IPS-20b (cell line): ENCODE results near the gene SRRM1.
"Not testable (repeated sequence)": the region's sequence is repeated elsewhere in the genome, so short reads cannot be mapped to it uniquely, and the experiment has no call there.

Experiments used
- H3K27ac ChIP-seq: one replicate; pipeline ENCODE4 v1.5.1; 2013; ENCODE audit warnings: low read length
- H3K27me3 ChIP-seq: 2 replicates; pipeline ENCODE4 v1.6.1; 2013; ENCODE audit warnings: mild to moderate bottlenecking, low read length, inconsistent platforms; ENCODE audit not compliant: insufficient read depth
- H3K36me3 ChIP-seq: 2 replicates; pipeline ENCODE4 v1.6.1; 2013; ENCODE audit warnings: low read depth, mild to moderate bottlenecking, inconsistent platforms, low read length, moderate library complexity; ENCODE audit not compliant: insufficient read depth
- H3K4me1 ChIP-seq: 2 replicates; pipeline ENCODE4 v1.6.1; 2013; ENCODE audit warnings: mild to moderate bottlenecking, control low read depth, inconsistent platforms, low read length, moderate library complexity; ENCODE audit not compliant: insufficient read depth
- H3K4me3 ChIP-seq: 2 replicates; pipeline ENCODE4 v1.5.1; 2013; ENCODE audit warnings: mild to moderate bottlenecking, low read length, inconsistent platforms
- H3K9ac ChIP-seq: 2 replicates; pipeline ENCODE4 v1.6.1; 2013; ENCODE audit warnings: low read depth, mild to moderate bottlenecking, inconsistent platforms, low read length, moderate library complexity
- H3K9me3 ChIP-seq: 2 replicates; pipeline ENCODE4 v1.6.1; 2013; ENCODE audit warnings: mild to moderate bottlenecking, low read depth, low read length, inconsistent platforms; ENCODE audit not compliant: insufficient read depth

SRRM1 gene

GRCh38 chr1:24709791-24710441, 66.8 kb downstream of the SRRM1 start:
- H3K27ac ChIP-seq = no peak overlapping the region
- peaks cover 6% of the 10 kb centered on the region; the same call in 1 of the 2 replicates for H3K4me1 ChIP-seq
- H3K27me3 ChIP-seq = no peaks in the 10 kb centered on the region
- no peak overlapping the region for H3K9ac ChIP-seq
- H3K36me3 ChIP-seq = no peaks in the 10 kb centered on the region
- no peak overlapping the region for H3K4me3 ChIP-seq
- H3K9me3 ChIP-seq = no peaks in the 10 kb centered on the region

- H3K9ac ChIP-seq = no peak overlapping the region
- H3K27ac ChIP-seq = no peak overlapping the region
These were observed 68.2 kb downstream of the SRRM1 start for GRCh38 chr1:24711329-24711728.

GRCh38 chr1:24713176-24713575, 70.1 kb downstream of the SRRM1 start:
- no peak overlapping the region for H3K27ac ChIP-seq
- no peak overlapping the region for H3K9ac ChIP-seq
- no peaks in the 10 kb centered on the region for H3K4me1 ChIP-seq
- no peak overlapping the region for H3K4me3 ChIP-seq
- H3K9me3 ChIP-seq = no peaks in the 10 kb centered on the region
- no peaks in the 10 kb centered on the region for H3K36me3 ChIP-seq
- H3K27me3 ChIP-seq = no peaks in the 10 kb centered on the region

More at GRCh38 chr1:24711329-24711728, 68.2 kb downstream of the SRRM1 start:
- no peaks in the 10 kb centered on the region for H3K27me3 ChIP-seq
- no peaks in the 10 kb centered on the region for H3K36me3 ChIP-seq
- no peaks in the 10 kb centered on the region for H3K9me3 ChIP-seq
- H3K4me1 ChIP-seq = no peaks in the 10 kb centered on the region
- H3K4me3 ChIP-seq = no peak overlapping the region

GRCh38 chr1:24713736-24714135, 70.6 kb downstream of the SRRM1 start:
- H3K36me3 ChIP-seq = no peaks in the 10 kb centered on the region
- no peak overlapping the region for H3K4me3 ChIP-seq
- H3K9ac ChIP-seq = no peak overlapping the region
- H3K27ac ChIP-seq = no peak overlapping the region
- no peaks in the 10 kb centered on the region for H3K4me1 ChIP-seq
- H3K27me3 ChIP-seq = no peaks in the 10 kb centered on the region
- H3K9me3 ChIP-seq = no peaks in the 10 kb centered on the region

- no peaks in the 10 kb centered on the region for H3K4me1 ChIP-seq
- no peaks in the 10 kb centered on the region for H3K36me3 ChIP-seq
- no peak overlapping the region for H3K4me3 ChIP-seq
- no peak overlapping the region for H3K9ac ChIP-seq
- H3K27ac ChIP-seq = no peak overlapping the region
- no peaks in the 10 kb centered on the region for H3K9me3 ChIP-seq
- no peaks in the 10 kb centered on the region for H3K27me3 ChIP-seq
These were observed 71.9 kb downstream of the SRRM1 start for GRCh38 chr1:24714859-24715520.

- Histone ChIP-seq H3K9ac (no peak overlapping the region), H3K4me1 (no peaks in the 10 kb centered on the region), H3K27ac (no peak overlapping the region)
These were observed 72.6 kb downstream of the SRRM1 start for GRCh38 chr1:24715658-24716057.

GRCh38 chr1:24717887-24718650, 75.0 kb downstream of the SRRM1 start:
- Histone ChIP-seq H3K27ac (no peak overlapping the region), H3K27me3 (no peaks in the 10 kb centered on the region), H3K9me3 (no peaks in the 10 kb centered on the region), H3K36me3 (no peaks in the 10 kb centered on the region), H3K4me3 (no peak overlapping the region), H3K4me1 (no peaks in the 10 kb centered on the region), H3K9ac (no peak overlapping the region)

More at GRCh38 chr1:24715658-24716057, 72.6 kb downstream of the SRRM1 start:
- Histone ChIP-seq H3K36me3 (no peaks in the 10 kb centered on the region), H3K4me3 (no peak overlapping the region), H3K9me3 (no peaks in the 10 kb centered on the region), H3K27me3 (no peaks in the 10 kb centered on the region)

- H3K9ac ChIP-seq = no peak overlapping the region
- peaks cover 11% of the 10 kb centered on the region; the same call in 1 of the 2 replicates for H3K4me1 ChIP-seq
- H3K36me3 ChIP-seq = no peaks in the 10 kb centered on the region
- H3K27me3 ChIP-seq = no peaks in the 10 kb centered on the region
- H3K4me3 ChIP-seq = no peak overlapping the region
- H3K27ac ChIP-seq = no peak overlapping the region
- H3K9me3 ChIP-seq = no peaks in the 10 kb centered on the region
These were observed 77.0 kb downstream of the SRRM1 start for GRCh38 chr1:24720152-24720551.

- H3K27ac ChIP-seq = no peak overlapping the region
- no peak overlapping the region for H3K4me3 ChIP-seq
- peaks cover 16% of the 10 kb centered on the region; the same call in 1 of the 2 replicates for H3K4me1 ChIP-seq
- no peaks in the 10 kb centered on the region for H3K9me3 ChIP-seq
- no peak overlapping the region for H3K9ac ChIP-seq
- no peaks in the 10 kb centered on the region for H3K36me3 ChIP-seq
- H3K27me3 ChIP-seq = no peaks in the 10 kb centered on the region
These were observed 78.4 kb downstream of the SRRM1 start for GRCh38 chr1:24721533-24721932.

GRCh38 chr1:24722073-24723035, 79.3 kb downstream of the SRRM1 start:
- not testable (repeated sequence) for H3K9ac ChIP-seq, H3K27ac ChIP-seq

More at GRCh38 chr1:24722073-24723035, 79.3 kb downstream of the SRRM1 start:
- not testable (repeated sequence) for H3K36me3 ChIP-seq, H3K4me3 ChIP-seq, H3K9me3 ChIP-seq, H3K27me3 ChIP-seq
- peaks cover 20% of the 10 kb centered on the region; the same call in 1 of the 2 replicates for H3K4me1 ChIP-seq
